Activated T-cell treated with anti-CD3 and anti-CD28 coated beads, Interleukin-2, amount 50 U/mL, for 4 hours (primary cell): ENCODE measurements around the gene SRM. TPM values are rescaled to one million over a fixed set of nuclear protein-coding genes. Genes with fewer than 3 reads are reported as not detected.
"Not testable (repeated sequence)": the region's sequence is repeated elsewhere in the genome, so short reads cannot be mapped to it uniquely, and the experiment has no call there.

Experiments used
- ATAC-seq, 2 donors: fragments of 200-7000 bp; cut with Tn5 transposase; one replicate each; pipeline ENCODE4 v1.10.0; 2021
- DNase-seq: peaks from one replicate; pipeline ENCODE4 v3.0.0-alpha.2; 2020
- H3K27me3 Mint-ChIP-seq: one replicate; pipeline ENCODE4 v1.8.0; 2021; ENCODE audit warnings: low read depth, mixed read lengths
- H3K36me3 Mint-ChIP-seq: one replicate; pipeline ENCODE4 v1.8.0; 2022; ENCODE audit warnings: mixed read lengths; ENCODE audit not compliant: insufficient read depth
- H3K4me1 Mint-ChIP-seq: one replicate; pipeline ENCODE4 v1.8.0; 2021; ENCODE audit warnings: low read depth, mixed read lengths
- H3K4me3 Mint-ChIP-seq: one replicate; pipeline ENCODE4 v1.8.0; 2021; ENCODE audit warnings: mild to moderate bottlenecking, moderate library complexity, mixed read lengths
- H3K9me3 Mint-ChIP-seq: one replicate; pipeline ENCODE4 v1.8.0; 2021; ENCODE audit warnings: mixed read lengths
- total RNA-seq, 3 donors: library from RNA; stranded (reverse); gene quantifications; one replicate each; pipeline ENCODE4 v1.2.1, GENCODE V29; 2021

The SRM gene
- total RNA-seq, 3 donors from 2014 or later: 622 to 706 (median 667) TPM

DNA sequence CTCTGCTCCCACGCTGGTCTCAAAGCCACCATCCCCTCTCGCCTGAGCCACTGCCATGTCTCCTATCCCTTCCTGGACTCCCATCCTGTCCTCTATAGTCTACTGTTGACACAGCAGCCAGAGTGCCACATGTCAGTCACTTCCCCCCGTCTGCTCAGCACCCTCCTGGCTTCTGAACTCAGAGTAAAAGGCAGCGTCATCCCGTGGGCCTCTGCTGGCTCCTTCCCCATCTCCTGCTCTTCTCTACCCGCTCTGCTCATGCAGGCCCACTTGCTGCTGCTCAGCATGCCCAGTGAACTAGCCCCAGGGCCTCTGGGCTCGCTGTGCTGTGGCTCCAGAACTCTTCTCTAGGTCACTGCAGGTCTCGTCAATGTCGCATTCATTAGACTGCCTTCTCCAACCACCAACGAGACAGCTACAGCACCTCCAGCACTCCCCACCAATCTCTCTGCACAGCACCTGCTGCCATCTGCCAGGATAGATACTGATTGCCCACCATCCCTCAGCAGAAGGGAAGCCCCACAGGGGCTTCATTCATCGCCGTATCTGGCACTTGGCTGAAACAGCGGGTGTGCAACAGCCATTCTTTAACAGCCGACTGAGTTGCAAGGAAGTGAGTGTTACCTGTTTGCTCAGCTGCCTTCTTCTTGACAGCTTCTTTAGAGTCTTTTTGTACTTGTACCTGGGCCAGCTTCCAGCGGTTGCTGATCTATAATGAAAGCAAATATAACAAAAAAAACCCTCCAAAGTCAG is 11.8 kb upstream of the SRM start:
- Mint-ChIP-seq H3K9me3 (no peaks in the 10 kb centered on the region), H3K4me1 (no peaks in the 10 kb centered on the region), H3K27me3 (no peaks in the 10 kb centered on the region), H3K36me3 (peaks cover 44% of the 10 kb centered on the region), H3K4me3 (no peak overlapping the region)
- ATAC-seq (no peak), DNase-seq (no peak)

DNA sequence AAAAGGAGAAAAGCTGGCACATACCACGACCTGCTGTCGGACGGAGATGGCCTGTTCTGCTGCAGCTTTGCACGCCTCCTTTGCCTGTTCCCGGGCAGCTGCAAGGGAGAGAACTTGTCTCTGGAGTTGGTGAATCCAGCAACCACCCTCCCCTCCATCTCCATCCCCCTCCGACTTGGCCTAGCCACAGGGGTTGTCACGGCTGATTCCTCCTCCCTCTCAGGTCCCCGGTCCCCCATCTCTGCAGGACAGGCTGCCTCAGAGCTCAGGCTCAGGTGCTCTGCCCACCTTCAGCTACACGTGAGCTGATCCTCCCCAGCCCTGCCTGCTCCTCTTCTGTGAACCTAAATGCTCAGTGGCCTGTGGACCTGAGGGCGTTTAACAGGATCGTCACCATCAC is 11.1 kb upstream of the SRM start:
- H3K36me3 Mint-ChIP-seq: peaks cover 42% of the 10 kb centered on the region
- H3K27me3 Mint-ChIP-seq: no peaks in the 10 kb centered on the region
- no peak overlapping the region for H3K4me3 Mint-ChIP-seq
- ATAC-seq (no peak), DNase-seq (no peak)
- H3K9me3 Mint-ChIP-seq: no peaks in the 10 kb centered on the region
- H3K4me1 Mint-ChIP-seq: no peaks in the 10 kb centered on the region

DNA sequence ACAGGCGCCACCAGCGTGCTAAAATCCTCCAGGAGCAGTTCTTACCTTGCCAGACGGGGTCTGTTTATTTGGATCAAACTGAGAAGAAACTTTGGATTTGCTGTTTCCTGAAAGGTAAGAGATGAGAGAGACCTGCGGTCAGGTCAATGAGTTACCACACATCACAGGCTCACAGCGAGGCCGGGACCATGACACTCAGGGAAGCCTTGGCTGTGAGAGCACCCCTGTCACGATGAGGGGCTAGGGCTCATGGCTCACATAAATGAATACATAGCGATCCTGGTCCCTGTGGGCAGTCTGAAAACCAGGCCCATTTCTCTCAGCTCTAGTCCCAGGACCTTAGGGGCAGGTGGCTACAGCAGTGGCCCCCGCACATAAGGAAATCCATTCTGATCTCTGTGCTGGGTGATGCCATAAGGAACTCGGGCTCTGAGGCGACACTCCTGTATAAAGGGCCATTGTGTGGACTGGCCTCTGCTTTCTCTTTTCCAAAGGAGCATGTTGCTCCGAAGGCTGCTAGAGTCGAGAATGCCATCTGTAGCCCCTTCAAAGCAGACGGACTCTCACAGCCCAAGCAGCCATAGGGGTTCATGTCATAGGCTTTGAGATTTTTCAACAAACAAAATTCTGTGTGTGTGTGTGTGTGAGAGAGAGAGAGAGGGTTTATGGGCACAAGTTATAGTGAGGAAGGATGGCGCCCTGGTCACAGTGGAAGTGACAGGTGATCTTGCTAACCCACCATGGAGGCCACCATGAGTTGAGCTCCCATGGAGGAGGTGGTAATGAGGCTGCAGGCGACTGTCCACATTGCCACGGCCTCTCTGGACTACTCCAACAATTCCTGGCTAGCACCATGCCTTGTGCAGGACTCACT is 9.0 kb upstream of the SRM start:
- no peaks in the 10 kb centered on the region for H3K27me3 Mint-ChIP-seq
- H3K9me3 Mint-ChIP-seq: no peaks in the 10 kb centered on the region
- DNase-seq: no peak
- peaks cover 51% of the 10 kb centered on the region for H3K36me3 Mint-ChIP-seq
- ATAC-seq: no peak
- H3K4me1 Mint-ChIP-seq: no peaks in the 10 kb centered on the region
- no peak overlapping the region for H3K4me3 Mint-ChIP-seq

DNA sequence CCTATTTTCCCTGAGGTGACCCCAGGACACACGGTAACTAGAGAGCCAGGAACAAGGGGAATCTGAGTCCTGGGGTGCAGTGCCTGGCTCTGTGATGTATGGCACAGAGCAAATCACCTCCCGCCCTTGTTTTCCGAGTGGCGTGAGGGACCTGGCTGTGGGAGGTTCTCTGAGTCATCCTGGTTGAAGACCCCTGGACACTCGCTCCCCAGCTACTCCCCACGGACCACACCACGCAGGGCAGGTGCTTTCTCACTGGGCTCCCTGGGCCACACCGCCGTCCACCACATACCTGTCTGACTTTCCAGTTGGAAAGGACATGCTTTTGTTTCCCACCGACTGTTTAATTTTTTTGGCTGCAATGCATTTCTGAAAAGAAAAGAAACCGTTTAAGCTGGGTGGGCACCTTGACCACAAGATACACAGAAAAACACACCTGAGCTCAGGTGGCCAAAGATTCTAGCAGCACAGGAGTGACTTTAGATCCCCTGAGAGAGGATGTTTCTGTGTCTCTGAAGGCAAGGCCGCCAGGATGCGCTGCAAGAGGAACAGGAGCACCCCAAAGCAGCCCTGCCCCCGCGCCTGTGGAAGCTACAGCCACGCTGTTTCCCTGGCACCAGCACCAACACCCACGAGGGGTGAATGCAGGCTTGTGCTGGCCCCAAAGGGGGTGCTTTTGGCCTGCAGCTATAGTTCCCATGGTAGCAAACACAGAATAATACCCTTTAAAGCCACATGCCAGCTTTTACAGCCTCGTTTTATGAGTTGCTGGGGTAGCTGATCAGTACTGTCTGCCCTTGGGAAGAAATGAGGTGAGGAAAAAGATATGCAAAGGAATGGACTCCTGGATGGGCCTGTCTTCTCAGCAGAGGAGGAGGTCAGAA is 8.1 kb upstream of the SRM start:
- H3K36me3 Mint-ChIP-seq: peaks cover 53% of the 10 kb centered on the region
- DNase-seq: no peak

DNA sequence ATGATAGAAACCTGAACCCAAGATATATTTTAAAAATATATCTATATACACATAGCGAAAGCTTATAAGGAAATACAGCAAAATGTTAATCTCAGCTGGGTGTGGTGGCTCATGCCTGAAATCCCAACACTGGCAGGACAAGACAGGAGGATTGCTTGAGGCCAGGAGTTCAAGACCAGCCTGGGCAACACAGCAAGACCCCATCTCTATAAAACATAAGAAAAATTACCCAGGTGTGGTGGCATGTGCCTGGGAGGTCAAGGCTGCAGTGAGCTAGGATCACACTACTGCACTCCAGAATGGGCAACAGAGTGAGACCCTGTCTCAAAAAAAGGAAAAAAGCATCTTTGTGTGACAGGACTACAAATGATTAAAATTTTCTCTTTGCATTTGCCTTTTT is 6.0 kb upstream of the SRM start:
- DNase-seq (no peak), ATAC-seq (no peak)
- H3K4me3 Mint-ChIP-seq: no peak overlapping the region
- peaks cover 41% of the 10 kb centered on the region for H3K36me3 Mint-ChIP-seq
- H3K27me3 Mint-ChIP-seq: no peaks in the 10 kb centered on the region
- H3K4me1 Mint-ChIP-seq: peaks cover 24% of the 10 kb centered on the region
- H3K9me3 Mint-ChIP-seq: no peaks in the 10 kb centered on the region

More for the DNA sequence above, 8.1 kb upstream of the SRM start:
- Mint-ChIP-seq H3K9me3 (no peaks in the 10 kb centered on the region), H3K4me3 (no peak overlapping the region), H3K27me3 (no peaks in the 10 kb centered on the region), H3K4me1 (peaks cover 6% of the 10 kb centered on the region)
- no peak for ATAC-seq

DNA sequence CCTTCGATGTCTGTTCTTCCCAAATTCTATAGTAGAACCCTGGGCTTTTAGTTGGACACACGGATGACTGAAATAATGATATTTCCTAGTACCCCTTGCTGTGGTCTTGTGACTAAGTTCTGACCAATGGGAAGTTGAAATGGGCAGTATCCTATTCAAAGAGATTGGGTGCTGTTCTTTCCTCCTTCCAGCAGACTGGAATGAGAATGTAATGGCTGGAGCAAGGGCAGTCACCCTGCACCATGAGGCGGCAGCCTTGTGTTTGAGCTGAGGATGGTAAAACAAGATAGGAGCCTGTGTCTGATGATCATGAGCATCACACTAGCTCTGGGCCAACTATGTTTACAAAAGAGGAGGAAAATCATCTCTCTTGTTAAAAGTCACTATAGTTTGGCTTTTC is 5.1 kb upstream of the SRM start:
- DNase-seq (no peak), ATAC-seq (no peak)
- Mint-ChIP-seq H3K4me1 (peaks cover 28% of the 10 kb centered on the region), H3K27me3 (no peaks in the 10 kb centered on the region), H3K36me3 (peaks cover 38% of the 10 kb centered on the region), H3K4me3 (no peak overlapping the region), H3K9me3 (no peaks in the 10 kb centered on the region)

DNA sequence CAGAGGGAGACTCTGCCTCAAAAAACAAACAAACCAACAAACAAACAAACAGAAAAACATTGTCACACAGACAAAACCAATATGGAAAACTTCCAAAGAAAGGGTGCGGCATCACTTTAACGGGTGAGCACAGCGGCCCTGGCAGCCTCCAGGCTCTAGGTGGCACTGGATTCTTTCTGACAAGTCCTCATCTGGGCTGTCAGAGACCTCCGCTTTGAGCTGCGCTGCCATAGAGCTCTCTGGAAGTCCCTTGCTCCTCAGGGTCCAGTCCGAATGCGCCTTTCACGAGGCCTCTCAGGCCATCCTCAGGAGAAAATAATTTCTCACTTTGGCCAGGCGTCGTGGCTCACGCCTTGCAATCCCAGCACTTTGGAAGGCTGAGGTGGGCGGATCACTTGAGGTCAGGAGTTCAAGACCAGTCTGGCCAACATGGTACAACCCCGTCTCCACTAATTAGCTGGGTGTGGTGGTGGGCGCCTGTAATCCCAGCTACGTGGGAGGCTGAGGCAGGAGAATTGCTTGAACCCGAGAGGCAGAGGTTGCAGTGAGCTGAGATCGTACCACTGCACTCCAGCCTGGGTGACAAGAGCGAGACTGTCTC is 4.2 kb upstream of the SRM start:
- peaks cover 32% of the 10 kb centered on the region for H3K36me3 Mint-ChIP-seq
- ATAC-seq, DNase-seq, H3K27me3 Mint-ChIP-seq, H3K9me3 Mint-ChIP-seq, H3K4me3 Mint-ChIP-seq: not testable (repeated sequence)
- H3K4me1 Mint-ChIP-seq: peaks cover 28% of the 10 kb centered on the region

DNA sequence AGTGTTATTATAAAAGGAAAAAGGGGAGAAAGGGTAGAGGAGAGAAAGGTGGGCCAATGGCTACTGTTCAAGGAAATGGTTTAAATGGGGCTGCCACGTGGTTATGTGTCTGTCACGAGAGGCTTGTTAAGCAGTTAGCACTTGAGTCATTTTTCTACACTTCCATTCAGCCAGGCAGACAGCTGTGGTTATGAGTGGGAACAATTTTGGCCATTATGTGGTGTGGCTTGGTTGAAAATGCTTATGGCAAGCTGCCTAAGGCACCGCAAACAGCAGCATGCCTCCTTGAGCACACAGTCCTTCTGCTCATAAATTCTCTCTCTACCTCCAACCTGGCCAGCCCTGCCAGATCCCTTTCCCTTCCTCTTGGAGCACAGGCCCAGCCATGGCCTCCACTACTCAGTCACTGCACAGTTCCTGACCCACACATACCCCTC is 3.2 kb upstream of the SRM start:
- H3K27me3 Mint-ChIP-seq: no peaks in the 10 kb centered on the region
- peaks cover 36% of the 10 kb centered on the region for H3K4me1 Mint-ChIP-seq
- no peak for DNase-seq
- H3K4me3 Mint-ChIP-seq: peak overlapping the region; percentile 40
- peaks cover 30% of the 10 kb centered on the region for H3K36me3 Mint-ChIP-seq
- peak in 1 of 2 donors; percentile 5 for ATAC-seq
- H3K9me3 Mint-ChIP-seq: no peaks in the 10 kb centered on the region

DNA sequence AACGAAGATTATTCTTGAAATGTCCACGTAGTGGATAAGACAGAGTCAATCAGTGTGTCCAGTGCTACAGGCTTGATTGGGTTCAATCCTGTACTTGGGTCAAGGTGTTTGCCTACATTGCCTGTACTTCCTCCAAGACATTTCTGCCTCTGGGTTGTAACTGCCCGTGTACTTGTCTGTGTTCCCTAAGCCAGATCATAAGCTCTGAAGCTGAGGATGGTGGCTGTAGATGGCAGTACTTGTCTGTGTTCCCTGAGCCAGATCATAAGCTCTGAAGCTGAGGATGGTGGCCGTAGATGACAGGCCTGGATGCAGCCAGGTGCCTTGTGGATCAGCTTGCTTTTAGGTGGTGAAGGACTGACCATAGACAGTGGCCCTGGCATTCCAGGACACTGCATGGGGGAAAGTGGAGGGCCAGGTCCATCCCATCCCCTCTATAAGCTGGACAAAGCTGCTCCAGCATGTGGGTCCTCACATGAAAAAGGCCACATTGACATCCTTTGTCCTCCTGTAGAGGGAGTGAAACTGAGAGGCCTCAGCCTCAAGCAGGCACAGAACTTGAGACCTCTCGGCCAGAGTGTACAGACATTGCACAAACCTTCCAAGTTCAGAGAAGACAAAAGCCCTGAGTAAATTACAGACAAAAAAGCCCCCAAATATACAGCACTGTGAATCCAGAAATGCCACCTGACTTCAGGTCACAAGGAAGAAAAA is 2.0 kb upstream of the SRM start:
- DNase-seq (no peak), ATAC-seq (no peak)
- Mint-ChIP-seq H3K36me3 (peaks cover 30% of the 10 kb centered on the region), H3K27me3 (no peaks in the 10 kb centered on the region), H3K9me3 (no peaks in the 10 kb centered on the region), H3K4me3 (peak overlapping the region; percentile 95), H3K4me1 (peaks cover 36% of the 10 kb centered on the region)

DNA sequence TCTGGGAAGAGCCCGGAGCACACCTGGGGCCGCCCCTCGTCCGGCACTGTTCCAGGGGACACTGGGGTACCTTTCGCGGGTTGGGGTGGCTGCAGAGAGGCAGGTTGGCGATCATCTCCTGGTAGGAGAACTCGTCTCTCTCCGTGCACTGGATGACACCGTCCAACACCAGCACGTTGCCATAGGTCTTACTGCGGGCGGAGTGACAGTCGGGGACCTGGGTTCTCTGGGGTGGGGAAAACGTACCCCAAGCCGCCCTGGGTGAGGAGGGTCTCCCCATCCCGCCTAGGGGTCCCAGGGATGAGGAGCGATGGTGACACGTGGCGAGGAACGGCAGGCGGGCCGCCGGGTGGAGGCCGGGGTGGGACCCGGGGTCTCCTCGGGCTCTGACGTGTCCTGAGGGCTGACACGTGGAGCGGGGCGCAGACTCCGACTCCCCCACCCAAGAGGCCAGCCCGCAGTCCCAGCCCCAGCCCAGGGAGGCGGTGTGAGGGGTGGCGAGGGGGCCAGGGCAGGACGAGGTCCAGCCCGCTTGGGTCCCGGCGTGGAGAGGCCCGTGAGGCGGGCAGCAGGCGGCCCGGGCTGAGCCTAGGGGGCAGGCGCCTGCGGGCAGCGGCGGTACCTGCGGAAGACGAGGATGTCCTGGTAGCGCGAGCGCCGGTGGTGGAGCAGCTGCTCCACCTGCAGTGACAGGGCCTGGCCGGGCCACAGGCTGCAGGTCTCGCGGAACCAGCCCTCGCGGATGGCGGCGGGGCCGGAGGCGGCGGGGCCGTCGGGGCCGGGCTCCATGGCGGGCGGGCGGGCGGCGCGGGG is 457 bp downstream of the SRM start:
- DNase-seq (peak; percentile 44), ATAC-seq (peak; percentile 6 to 7)
- Mint-ChIP-seq H3K4me1 (peaks cover 36% of the 10 kb centered on the region), H3K27me3 (no peaks in the 10 kb centered on the region), H3K36me3 (peaks cover 18% of the 10 kb centered on the region), H3K4me3 (peak overlapping the region; percentile 97), H3K9me3 (no peaks in the 10 kb centered on the region)

DNA sequence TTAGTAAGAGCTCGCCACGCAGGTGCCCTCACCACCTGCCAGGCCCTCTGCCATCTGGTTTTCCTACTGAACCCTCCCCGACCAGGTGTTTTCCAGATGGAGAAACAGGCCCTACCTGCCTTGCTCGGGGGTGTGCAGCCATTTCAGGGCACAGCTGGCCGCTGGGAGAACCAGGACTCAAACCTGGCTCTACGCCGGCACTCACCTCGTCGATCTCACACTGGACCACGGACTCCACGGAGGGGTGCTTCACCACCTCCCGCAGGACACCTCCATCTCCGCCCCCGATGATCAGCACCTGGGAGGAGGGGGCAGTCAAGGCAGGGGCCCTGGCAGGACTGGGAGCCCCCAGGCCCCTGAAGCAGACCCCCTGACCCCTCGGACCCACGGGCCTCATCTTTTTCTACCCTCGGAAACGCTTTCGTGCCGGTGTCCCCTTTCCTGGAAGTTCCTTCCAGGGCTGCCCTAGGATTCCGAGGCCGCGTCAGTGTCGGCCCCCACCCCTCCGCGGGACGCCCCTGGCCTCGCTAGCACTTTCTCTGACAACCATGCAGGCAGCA is 1.1 kb downstream of the SRM start:
- Mint-ChIP-seq H3K4me1 (peaks cover 36% of the 10 kb centered on the region), H3K36me3 (peaks cover 17% of the 10 kb centered on the region), H3K9me3 (no peaks in the 10 kb centered on the region), H3K27me3 (no peaks in the 10 kb centered on the region), H3K4me3 (peak overlapping the region; percentile 97)
- DNase-seq: no peak
- no peak for ATAC-seq

DNA sequence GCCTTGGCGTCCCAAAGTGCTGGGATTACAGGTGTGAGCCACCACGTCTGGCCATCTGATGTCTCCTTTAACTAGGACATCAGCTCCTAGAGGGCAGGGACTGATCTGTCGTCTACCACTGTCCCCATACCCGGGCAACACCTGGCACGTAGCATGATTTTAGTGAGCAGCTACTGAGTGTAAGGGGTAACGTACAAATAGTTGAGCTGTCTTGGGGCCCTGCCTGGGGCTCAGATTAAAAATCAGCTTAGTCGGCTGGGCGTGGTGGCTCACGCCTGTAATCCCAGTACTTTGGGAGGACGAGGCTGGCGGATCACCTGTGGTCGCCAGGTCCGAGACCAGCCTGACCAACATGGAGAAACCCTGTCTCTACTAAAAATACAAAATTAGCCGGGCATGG is 1.8 kb downstream of the SRM start:
- DNase-seq: no peak
- Mint-ChIP-seq H3K36me3 (peaks cover 17% of the 10 kb centered on the region), H3K9me3 (no peaks in the 10 kb centered on the region), H3K27me3 (no peaks in the 10 kb centered on the region), H3K4me3 (peak overlapping the region; percentile 97), H3K4me1 (peaks cover 30% of the 10 kb centered on the region)
- ATAC-seq: no peak
